GM19193 (cell line): ENCODE measurements around the gene FLT1.

Experiments
- POLR2A ChIP-seq: IDR thresholded peaks from 4 replicates; pipeline ENCODE4 v1.6.1; 2011; ENCODE audit not compliant: insufficient read depth, insufficient read length; ENCODE audit errors: extremely low read depth

Gene FLT1

DNA sequence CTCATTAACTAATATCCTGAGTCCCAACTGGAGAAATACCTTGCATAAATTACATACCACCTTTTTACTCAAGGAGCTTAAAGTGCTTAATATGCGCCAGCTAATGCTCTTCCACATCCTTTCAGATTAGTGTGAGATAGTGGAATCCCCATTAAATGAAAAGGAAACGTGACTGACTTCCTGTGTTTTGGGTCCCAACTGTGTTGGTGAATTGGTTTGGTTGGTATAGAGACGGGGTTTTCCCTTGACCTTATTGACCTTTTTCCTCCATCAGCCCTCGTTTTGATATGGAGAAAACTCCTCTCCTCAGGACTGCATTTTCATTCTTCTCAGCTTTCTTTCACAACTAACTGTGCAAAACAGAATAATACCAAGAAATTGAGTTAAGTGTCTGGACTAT is 193.1 kb downstream of the FLT1 start:
- no peak for TF ChIP-seq POLR2A

DNA sequence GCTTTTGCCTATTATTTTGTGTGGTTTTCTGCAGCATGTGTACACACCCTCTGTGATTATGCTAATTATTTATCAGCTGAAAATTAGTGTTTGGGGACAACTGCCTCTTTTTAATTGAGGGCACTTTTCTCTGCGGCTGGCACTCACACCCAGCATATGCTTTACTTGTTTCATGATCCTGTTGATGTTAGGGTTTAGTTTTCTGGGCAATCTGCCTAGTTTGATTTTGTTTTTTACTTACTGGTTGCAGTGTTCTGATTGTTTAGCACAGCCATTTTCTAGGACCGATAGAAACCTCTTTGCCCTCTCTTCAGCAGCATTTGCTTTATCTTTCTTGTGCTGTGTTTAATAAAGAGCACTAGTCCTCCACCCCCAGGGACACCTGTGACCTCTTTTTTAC is 195.0 kb downstream of the FLT1 start:
- TF ChIP-seq POLR2A = no peak

DNA sequence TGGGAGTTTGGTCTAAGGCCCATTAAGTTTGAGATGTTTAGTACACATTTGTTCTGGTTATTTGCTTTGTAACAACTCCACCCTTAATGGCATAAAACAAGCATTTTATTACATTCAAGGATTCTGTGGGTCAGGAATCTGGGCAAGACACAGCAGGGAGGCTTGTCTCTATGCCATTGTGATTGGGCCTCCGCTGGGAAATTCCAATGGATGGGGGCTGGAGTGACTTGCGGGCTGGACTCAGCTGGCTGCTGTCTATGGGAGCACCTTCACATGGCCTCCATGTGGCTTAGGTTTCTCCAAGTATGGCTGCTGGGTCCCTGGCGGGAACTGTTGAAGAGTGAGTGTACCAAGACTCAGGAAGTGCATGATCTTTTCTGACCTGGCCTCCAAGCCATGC is 197.6 kb downstream of the FLT1 start:
- TF ChIP-seq POLR2A = no peak

DNA sequence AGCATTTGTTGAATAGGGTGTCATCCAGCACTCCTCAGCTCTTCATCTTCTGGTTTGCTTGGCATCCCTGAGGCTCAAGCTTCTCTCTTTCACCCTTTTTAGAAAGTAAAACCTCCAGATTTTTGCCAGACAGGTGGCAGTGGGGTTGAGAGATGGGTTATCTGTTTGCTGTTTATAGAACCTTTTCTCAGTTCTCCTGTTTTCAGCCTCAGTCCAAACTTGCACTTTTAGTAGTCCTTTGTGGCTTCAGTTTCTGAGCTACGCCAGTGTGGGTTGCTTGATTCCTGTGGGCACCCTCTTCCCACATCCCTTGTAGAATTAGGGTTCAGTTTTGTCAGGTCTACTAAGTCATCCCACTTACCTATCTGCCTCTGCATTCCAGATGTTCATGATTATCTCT is 208.7 kb downstream of the FLT1 start:
- TF ChIP-seq POLR2A = no peak

GRCh38 chr13:28283600-28283999 is 211.3 kb downstream of the FLT1 start:
- TF ChIP-seq POLR2A = no peak

DNA sequence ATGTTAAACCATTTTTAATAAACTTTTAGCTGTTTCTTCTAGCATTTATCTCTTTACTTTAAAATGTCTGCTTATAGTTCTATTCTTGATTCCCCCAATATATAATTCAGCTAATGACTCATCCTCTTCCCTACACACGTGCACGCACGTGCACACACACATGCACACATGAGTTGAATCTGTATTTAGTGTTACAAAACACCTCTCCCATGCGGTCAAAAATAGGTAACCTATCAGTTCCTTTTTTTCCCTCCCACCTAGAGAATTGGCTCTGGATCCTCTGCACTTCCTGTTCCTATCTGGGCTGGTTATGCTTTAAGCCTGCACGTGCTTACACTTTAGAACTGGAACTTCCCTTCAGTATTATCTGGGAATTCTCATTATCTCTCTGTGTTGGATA is 212.5 kb downstream of the FLT1 start:
- no peak for TF ChIP-seq POLR2A

- no peak for TF ChIP-seq POLR2A
These were observed 221.0 kb downstream of the FLT1 start for GRCh38 chr13:28273919-28274318.

DNA sequence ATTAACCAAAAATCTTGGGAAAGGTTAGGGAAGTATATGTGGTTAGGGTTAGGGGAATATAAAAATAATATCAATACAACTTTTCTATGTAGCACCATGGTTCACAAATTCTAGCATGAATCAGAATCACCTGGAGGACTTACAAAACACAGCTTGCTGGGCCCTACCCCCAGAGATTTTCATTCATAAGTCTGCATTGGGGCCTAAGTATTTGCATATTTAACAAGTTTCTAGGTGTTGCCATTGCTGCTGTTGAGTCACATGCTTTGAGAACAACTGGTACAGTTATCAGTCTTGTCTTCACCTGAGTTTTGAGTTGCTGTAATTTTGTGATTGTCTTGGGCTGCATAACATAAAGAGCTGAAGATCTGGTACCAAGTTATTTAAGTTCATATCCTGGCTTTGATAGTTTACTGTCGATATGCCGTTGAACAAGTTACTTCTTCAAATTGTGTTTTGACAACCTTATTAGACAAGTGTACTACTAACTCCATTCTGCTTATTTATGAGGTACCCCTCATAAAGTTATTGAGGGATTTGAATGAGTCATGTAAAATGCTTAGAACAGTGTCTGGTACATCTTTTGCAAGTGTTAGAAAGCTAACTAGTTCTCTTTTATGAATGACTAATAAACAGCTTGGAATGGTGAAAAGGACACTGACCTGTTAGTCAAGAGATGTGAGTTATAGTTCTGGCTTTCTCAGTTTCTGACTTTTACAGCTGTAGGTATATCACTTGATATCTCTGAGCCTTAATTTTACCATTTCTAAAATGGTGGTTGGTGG is 223.7 kb downstream of the FLT1 start:
- TF ChIP-seq POLR2A = no peak

- no peak for TF ChIP-seq POLR2A
These were observed 226.1 kb downstream of the FLT1 start for GRCh38 chr13:28268800-28269223.

DNA sequence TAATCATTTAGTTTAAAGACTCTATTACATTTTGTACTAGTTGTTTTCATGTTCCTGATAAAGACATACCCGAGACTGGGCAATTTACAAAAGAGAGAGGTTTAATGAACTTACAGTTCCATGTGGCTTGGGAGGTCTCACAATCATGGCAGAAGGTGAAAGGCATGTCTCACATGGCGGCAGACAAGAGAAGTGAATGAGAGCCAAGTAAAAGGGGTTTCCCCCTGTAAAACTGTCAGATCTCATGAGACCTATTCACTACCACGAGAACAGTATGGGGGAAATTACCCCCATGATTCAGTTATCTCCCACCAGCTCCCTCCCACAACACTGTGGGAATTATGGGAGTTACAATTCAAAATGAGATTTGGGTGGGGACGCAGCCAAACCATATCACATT is 227.4 kb downstream of the FLT1 start:
- no peak for TF ChIP-seq POLR2A

- TF ChIP-seq POLR2A = no peak
These were observed 236.5 kb downstream of the FLT1 start for GRCh38 chr13:28258417-28258816.

- no peak for TF ChIP-seq POLR2A
These were observed 237.6 kb downstream of the FLT1 start for GRCh38 chr13:28257305-28257704.

- no peak for TF ChIP-seq POLR2A
These were observed 242.4 kb downstream of the FLT1 start for GRCh38 chr13:28252547-28252946.

DNA sequence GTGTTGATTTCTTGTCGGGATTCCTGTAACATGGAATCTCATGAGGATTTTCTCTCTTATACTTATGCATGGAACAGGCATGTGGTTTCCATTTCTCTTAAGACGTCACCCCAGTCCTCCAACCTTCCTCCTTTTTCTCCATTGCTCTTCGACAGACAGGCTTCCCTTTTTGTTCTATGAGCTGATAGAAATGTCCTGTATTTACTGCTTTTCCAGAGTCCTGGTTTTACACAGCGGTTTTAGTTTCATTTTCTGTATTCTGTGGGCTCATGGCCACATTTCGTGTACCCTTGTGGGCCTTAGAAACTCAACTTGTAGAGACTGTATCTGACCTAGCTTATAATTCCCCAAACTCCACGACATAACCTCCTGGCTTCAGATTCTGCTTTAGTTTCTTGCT is 243.5 kb downstream of the FLT1 start:
- TF ChIP-seq POLR2A = no peak

DNA sequence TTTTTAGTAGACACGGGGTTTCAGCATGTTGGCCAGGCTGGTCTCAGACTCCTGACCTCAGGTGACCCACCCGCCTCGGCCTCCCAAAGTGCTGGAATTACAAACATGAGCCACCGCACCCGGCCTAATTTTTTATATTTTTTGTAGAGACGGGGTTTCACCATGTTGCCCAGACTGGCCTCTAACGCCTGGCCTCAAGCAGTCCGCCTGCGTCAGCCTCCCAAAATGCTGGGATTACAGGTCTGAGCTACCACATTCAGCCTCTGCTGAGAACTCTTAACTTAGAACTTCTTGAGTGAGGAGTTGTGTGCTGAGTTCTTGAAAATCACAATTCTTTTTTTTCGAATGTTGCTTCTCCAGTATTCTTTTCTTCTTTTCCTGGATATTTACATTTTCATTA is 244.4 kb downstream of the FLT1 start:
- TF ChIP-seq POLR2A = no peak
